Body of pancreas (tissue), 4 donors: Measurements from ENCODE around the gene LHB. TPM values are rescaled to one million over a fixed set of nuclear protein-coding genes. Genes with fewer than 3 reads are reported as not detected.

Experiments used
- ATAC-seq: fragments of 150-250 bp; one replicate; pipeline ENCODE4 v1.9.1; 2016
- DNase-seq, 4 donors: peaks; one replicate each; pipeline ENCODE4 v3.0.0-alpha.2; 2019
- H3K27ac ChIP-seq, 4 donors: fragments of 200-600 bp; sonication (generic); 1 replicate in 3 of 4; 2 replicates in 1 of 4; pipeline versions ENCODE4 v1.5.1 to v1.6.1; 2016 to 2019; ENCODE audit warnings: mild to moderate bottlenecking in 1 of 4, mixed read lengths in 1 of 4, moderate library complexity in 1 of 4
- H3K27me3 ChIP-seq, 2 donors: fragments of 200-600 bp; sonication (generic); one replicate each; pipeline ENCODE4 v1.6.0; 2016; ENCODE audit warnings: mild to moderate bottlenecking in 1 of 2
- H3K36me3 ChIP-seq, 2 donors: fragments of 200-600 bp; sonication (generic); replicated peaks in 1 of 2; 2 replicates each; pipeline ENCODE4 v1.5.1; 2016; ENCODE audit warnings: low read depth in 2 of 2; ENCODE audit not compliant: insufficient read depth in 1 of 2
- H3K4me1 ChIP-seq: fragments of 200-600 bp; sonication (generic); one replicate; pipeline ENCODE4 v1.6.0; 2016
- H3K4me3 ChIP-seq, 2 donors: fragments of 200-600 bp; sonication (generic); 1 replicate in 1 of 2; 2 replicates in 1 of 2; pipeline ENCODE4 v1.5.1; 2016 to 2019
- H3K9me3 ChIP-seq, 3 donors: fragments of 200-600 bp; sonication (generic); 1 replicate in 2 of 3; 2 replicates in 1 of 3; pipeline ENCODE4 v1.5.1; 2016
- POLR2A ChIP-seq, 3 donors: fragments of 450-650 bp; IDR thresholded peaks; one replicate each; pipeline ENCODE4 v1.6.1; 2016; ENCODE audit warnings: antibody characterized with exemption in 3 of 3, mild to moderate bottlenecking in 2 of 3
- WGBS, 2 donors: methylation state at CpG; one replicate each; pipeline ENCODE4 v1.1.5; 2017; 5-methylcytosine and 5-hydroxymethylcytosine counted together
- intact Hi-C: fragments of 100-400 bp; cut with DNase I; formaldehyde crosslinking; loops from one replicate; pipeline ENCODE4 v1.15.1; 2023
- total RNA-seq, 2 donors: library from RNA; depleted of rRNA; stranded (reverse); fragments of >200 nt; gene quantifications; one replicate each; pipeline ENCODE4 v1.1.0, GENCODE V29; 2016
- TF ChIP-seq, protein P1 (sequence below), 7 experiments: fragments of 450-650 bp in 4 of 7; fragments of 200-600 bp in 3 of 7; sonication (generic) in 3 of 7; IDR thresholded peaks; one replicate each; pipeline ENCODE4 v1.5.1; 2016 to 2019; ENCODE audit warnings: antibody characterized with exemption in 7 of 7

LHB gene
- total RNA-seq: 10 to 100 TPM in 1 of 2 donors, not detected in 1; 45.8 TPM

GRCh38 chr19:49017041-49017665 lies at the start of gene LHB:
Gene LHB, minus strand, starts transcription at chr19:49017091. Its CDS starts 10 bp downstream, at chr19:49017081.
- H3K36me3 ChIP-seq: peaks cover 0 to under 1% of the 10 kb centered on the region in 2 donors
- H3K4me3 ChIP-seq: no peak within 1 kb of the TSS
- 70 to 76% methylated on average over 15 to 17 of the region's 17 CpGs for WGBS, 2 donors
- ATAC-seq (no peak), DNase-seq (no peak)
- TF ChIP-seq POLR2A (IDR thresholded peaks at IDR 0.05): no peak
- TF ChIP-seq, protein P1, sequence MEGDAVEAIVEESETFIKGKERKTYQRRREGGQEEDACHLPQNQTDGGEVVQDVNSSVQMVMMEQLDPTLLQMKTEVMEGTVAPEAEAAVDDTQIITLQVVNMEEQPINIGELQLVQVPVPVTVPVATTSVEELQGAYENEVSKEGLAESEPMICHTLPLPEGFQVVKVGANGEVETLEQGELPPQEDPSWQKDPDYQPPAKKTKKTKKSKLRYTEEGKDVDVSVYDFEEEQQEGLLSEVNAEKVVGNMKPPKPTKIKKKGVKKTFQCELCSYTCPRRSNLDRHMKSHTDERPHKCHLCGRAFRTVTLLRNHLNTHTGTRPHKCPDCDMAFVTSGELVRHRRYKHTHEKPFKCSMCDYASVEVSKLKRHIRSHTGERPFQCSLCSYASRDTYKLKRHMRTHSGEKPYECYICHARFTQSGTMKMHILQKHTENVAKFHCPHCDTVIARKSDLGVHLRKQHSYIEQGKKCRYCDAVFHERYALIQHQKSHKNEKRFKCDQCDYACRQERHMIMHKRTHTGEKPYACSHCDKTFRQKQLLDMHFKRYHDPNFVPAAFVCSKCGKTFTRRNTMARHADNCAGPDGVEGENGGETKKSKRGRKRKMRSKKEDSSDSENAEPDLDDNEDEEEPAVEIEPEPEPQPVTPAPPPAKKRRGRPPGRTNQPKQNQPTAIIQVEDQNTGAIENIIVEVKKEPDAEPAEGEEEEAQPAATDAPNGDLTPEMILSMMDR (IDR thresholded peaks at IDR 0.05): no peak
- peaks cover 32% of the 10 kb centered on the region for H3K4me1 ChIP-seq
- no peak within 1 kb of the TSS for H3K27ac ChIP-seq
- intact Hi-C loops: no loop called here
- H3K9me3 ChIP-seq: no peaks in the 10 kb centered on the region
- H3K27me3 ChIP-seq: no peaks in the 10 kb centered on the region

DNA sequence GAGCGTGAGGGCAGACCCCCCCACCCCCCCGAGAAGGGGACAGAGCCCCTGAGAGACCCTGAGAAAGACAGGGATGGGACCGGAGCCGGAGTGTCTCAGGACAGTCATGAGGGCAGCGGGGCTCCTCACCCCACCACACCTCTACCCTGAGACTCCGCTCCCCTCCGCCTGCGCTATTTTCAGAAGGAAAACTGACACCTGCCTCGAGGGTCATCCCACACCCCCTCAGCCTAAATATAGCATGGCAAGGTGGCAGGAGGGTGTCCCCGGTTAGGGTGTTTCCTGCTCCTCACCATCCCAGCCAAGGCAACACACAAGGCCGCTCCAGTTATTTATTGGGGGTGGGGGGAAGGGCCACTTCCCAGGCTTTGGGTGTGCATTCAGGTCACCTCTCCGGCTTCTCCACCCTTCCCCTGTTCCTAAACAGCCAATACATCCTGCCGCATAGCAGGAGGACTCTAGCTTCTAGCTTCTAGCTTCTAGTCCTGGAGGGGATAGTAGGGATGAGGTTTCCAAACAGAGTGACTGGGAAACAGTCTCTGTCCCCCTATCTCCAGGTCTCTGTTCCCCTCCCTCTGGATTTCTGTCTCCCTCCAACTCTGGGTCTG lies 49.1 kb upstream of the LHB start:
- DNase-seq: no peak
- H3K36me3 ChIP-seq: no peaks in the 10 kb centered on the region
- ATAC-seq: no peak
- no peak overlapping the region for H3K4me3 ChIP-seq
- no peaks in the 10 kb centered on the region for H3K9me3 ChIP-seq
- 57 to 73% methylated on average over 11 to 13 of the region's 13 CpGs for WGBS, 2 donors
- H3K4me1 ChIP-seq: peaks cover 12% of the 10 kb centered on the region
- TF ChIP-seq, protein P1 (IDR thresholded peaks at IDR 0.05): no peak
- TF ChIP-seq POLR2A (IDR thresholded peaks at IDR 0.05): no peak
- H3K27ac ChIP-seq: no peak overlapping the region
- peaks cover 0 to 7% of the 10 kb centered on the region in 2 donors for H3K27me3 ChIP-seq
- intact Hi-C loops: no loop called here

DNA sequence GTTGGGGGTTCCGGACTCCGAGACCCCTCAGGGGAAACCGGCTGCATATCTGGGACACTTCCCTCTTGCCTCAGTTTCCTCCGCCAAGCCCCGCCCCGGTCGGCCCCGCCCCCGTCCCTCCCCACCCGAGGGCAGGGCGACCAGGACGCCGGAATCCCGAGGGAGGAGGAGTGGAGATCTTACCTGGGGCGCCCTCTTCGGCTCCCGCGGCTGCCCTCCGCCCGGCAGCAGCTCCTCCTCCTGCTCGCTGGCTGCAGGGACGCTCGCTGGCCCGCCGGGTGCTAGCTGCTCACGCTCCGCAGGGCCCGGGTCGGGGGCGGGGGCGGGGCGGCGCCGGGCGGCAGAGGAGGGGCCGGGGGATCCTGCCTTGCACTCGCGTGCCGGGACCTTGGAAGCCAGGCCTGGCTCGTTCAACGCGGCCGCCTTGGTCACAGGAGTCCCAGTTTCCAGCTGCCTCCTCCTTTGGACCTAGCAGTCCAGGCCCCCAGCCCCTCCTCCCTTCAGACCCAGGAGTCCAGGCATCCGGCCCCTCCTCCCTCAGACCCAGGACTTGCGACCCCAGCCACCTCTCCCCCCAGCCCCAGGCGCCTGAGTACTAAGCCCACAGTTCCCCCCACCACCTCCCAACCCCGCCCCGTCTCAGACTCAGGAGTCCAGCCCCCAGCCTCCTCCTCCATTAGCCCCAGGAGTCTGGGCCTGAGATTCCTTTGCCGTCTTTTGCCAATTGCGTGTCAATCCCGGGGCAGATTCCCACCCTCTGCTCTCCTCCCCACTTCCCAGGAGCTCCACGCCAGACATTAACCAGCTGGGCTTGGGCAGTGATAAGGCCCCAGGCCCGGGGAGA lies 48.1 kb upstream of the LHB start, which contains the start of gene NTF4:
NTF4 (minus strand) TSS at position 51 of the 844 bp plus-strand sequence. CDS start 2,821 bp downstream, outside the sequence.
- DNase-seq: peak in 3 of 4 donors; percentile 19 to 52 (median 39)
- Histone ChIP-seq H3K27me3 (peaks cover 0 to 7% of the 10 kb centered on the region in 2 donors), H3K36me3 (no peaks in the 10 kb centered on the region), H3K9me3 (no peaks in the 10 kb centered on the region), H3K4me3 (no peak within 1 kb of the TSS), H3K4me1 (peaks cover 12% of the 10 kb centered on the region), H3K27ac (no peak within 1 kb of the TSS)
- TF ChIP-seq POLR2A (IDR thresholded peaks at IDR 0.05): no peak
- TF ChIP-seq, protein P1 (IDR thresholded peaks at IDR 0.05): no peak
- WGBS, 2 donors: 8 to 28% methylated on average over 7 to 48 of the region's 53 CpGs
- ATAC-seq: peak; percentile 45
- intact Hi-C loops: no loop called here

- no peaks in the 10 kb centered on the region for H3K9me3 ChIP-seq
- 62 to 64% methylated on average over 8 to 10 of the region's 10 CpGs for WGBS, 2 donors
- H3K27ac ChIP-seq: no peak overlapping the region
- TF ChIP-seq, protein P1 (IDR thresholded peaks at IDR 0.05): no peak
- TF ChIP-seq POLR2A (IDR thresholded peaks at IDR 0.05): no peak
- intact Hi-C loops: no loop called here
- ATAC-seq (no peak), DNase-seq (no peak)
- peaks cover 12% of the 10 kb centered on the region for H3K4me1 ChIP-seq
- H3K4me3 ChIP-seq: no peak overlapping the region
- no peaks in the 10 kb centered on the region for H3K36me3 ChIP-seq
- H3K27me3 ChIP-seq: peaks cover 0 to 7% of the 10 kb centered on the region in 2 donors
Observed at GRCh38 chr19:49064029-49064629, 47.2 kb upstream of the LHB start.
